ENCODE results near the gene OR10D3. TPM values are rescaled to one million over a fixed set of nuclear protein-coding genes. Genes with fewer than 3 reads are reported as not detected.

Gene OR10D3
- total RNA-seq, 1 donor from 2014 or later = not detected

GRCh38 chr11:124225471-124225870 lies 42.3 kb downstream of the OR10D3 start:
- H3K27me3 ChIP-seq (ENCODE audit: control insufficient read depth, insufficient read depth, low read length) = no peaks in the 10 kb centered on the region
- no peak for FAIRE-seq
- no peak for DNase-seq (ENCODE audit: low read depth)
- no peak for TF ChIP-seq CTCF (IDR thresholded peaks at IDR 0.05; ENCODE audit: insufficient read depth, low read length, severe bottlenecking)
- no peak overlapping the region for H3K4me3 ChIP-seq (ENCODE audit: low read depth, low read length)
- H3K36me3 ChIP-seq (ENCODE audit: control insufficient read depth, insufficient read depth, low read length) = no peaks in the 10 kb centered on the region

GRCh38 chr11:124233376-124233775 lies 50.2 kb downstream of the OR10D3 start:
- TF ChIP-seq CTCF (IDR thresholded peaks at IDR 0.05; ENCODE audit: insufficient read depth, low read length, severe bottlenecking) = no peak
- Histone ChIP-seq H3K36me3 (ENCODE audit: control insufficient read depth, insufficient read depth, low read length) (no peaks in the 10 kb centered on the region), H3K4me3 (ENCODE audit: low read depth, low read length) (no peak overlapping the region), H3K27me3 (ENCODE audit: control insufficient read depth, insufficient read depth, low read length) (no peaks in the 10 kb centered on the region)
- peak; percentile 50 for DNase-seq (ENCODE audit: low read depth)
- FAIRE-seq = no peak

Other genes with a start within 250 kb of the OR10D3 start
- gene OR4D5, start 243.7 kb upstream of the OR10D3 start, total RNA-seq = not detected in 2 replicates
- not detected in 2 replicates for gene OR6T1, start 239.5 kb upstream of the OR10D3 start, total RNA-seq
- gene OR10S1, start 205.6 kb upstream of the OR10D3 start, total RNA-seq = 0.26 TPM in 1 of 2 replicates, not detected in the other
- gene OR10G6, start 188.2 kb upstream of the OR10D3 start, total RNA-seq = not detected in 2 replicates
- gene OR10G4, start 170.3 kb upstream of the OR10D3 start, total RNA-seq = not detected in 2 replicates
- gene OR10G9, start 160.3 kb upstream of the OR10D3 start, total RNA-seq = not detected in 2 replicates
- gene OR10G8, start 156.5 kb upstream of the OR10D3 start, total RNA-seq = not detected in 2 replicates
- gene OR10G7, start 142.0 kb upstream of the OR10D3 start, total RNA-seq = not detected in 2 replicates
- 5.3 and 18.8 TPM in 2 replicates for gene VWA5A, start 67.9 kb upstream of the OR10D3 start, total RNA-seq
- gene OR8G1, start 57.8 kb downstream of the OR10D3 start, total RNA-seq = not detected in 2 replicates
- not detected in 2 replicates for gene OR8G5, start 73.0 kb downstream of the OR10D3 start, total RNA-seq
- not detected in 2 replicates for gene OR8D1, start 130.6 kb downstream of the OR10D3 start, total RNA-seq
- gene OR8D2, start 136.9 kb downstream of the OR10D3 start, total RNA-seq = not detected in 2 replicates
- gene OR8B2, start 201.2 kb downstream of the OR10D3 start, total RNA-seq = not detected in 2 replicates
- gene OR8B3, start 215.7 kb downstream of the OR10D3 start, total RNA-seq = not detected in 2 replicates
- gene OR8B4, start 241.5 kb downstream of the OR10D3 start, total RNA-seq = not detected in 2 replicates

All from bronchial epithelial cell (primary cell).